Lower leg skin (tissue), 4 donors: ENCODE data around the gene C3orf85. TPM values are rescaled to one million over a fixed set of nuclear protein-coding genes. Genes with fewer than 3 reads are reported as not detected.

ENCODE experiments used
- DNase-seq, 2 donors: peaks; one replicate each; pipeline ENCODE4 v3.0.0-alpha.2; 2019; ENCODE audit warnings: low spot score in 2 of 2
- H3K4me3 ChIP-seq: fragments of 200-600 bp; sonication (generic); 2 replicates; pipeline ENCODE4 v1.5.1; 2017; ENCODE audit warnings: mild to moderate bottlenecking, low read depth; ENCODE audit not compliant: poor library complexity, severe bottlenecking
- CTCF ChIP-seq, 3 donors: fragments of 450-650 bp; IDR thresholded peaks; one replicate each; pipeline ENCODE4 v1.5.1; 2016; ENCODE audit warnings: antibody characterized with exemption in 3 of 3, mild to moderate bottlenecking in 3 of 3, moderate library complexity in 2 of 3
- POLR2A ChIP-seq, 2 donors: fragments of 450-650 bp; IDR thresholded peaks; one replicate each; pipeline ENCODE4 v1.6.1; 2016 to 2017; ENCODE audit warnings: antibody characterized with exemption in 2 of 2, mild to moderate bottlenecking in 1 of 2, moderate library complexity in 1 of 2
- WGBS, 2 donors: methylation state at CpG; one replicate each; pipeline ENCODE4 v1.1.5; 2018; 5-methylcytosine and 5-hydroxymethylcytosine counted together
- intact Hi-C: fragments of 100-400 bp; cut with DNase I; formaldehyde crosslinking; loops from one replicate; pipeline ENCODE4 v1.15.0; 2023; ENCODE audit warnings: low total_unique reads
- total RNA-seq, 4 donors: library from RNA; depleted of rRNA; stranded (reverse); fragments of >200 nt; gene quantifications; one replicate each; pipeline ENCODE4 v1.1.0, GENCODE V29; 2016

Gene C3orf85
- total RNA-seq, 4 donors from 2014 or later: not detected

GRCh38 chr3:109117939-109118338, 18.6 kb upstream of the C3orf85 start, which contains the start of gene MORC1:
Gene MORC1 (minus strand): TSS chr3:109118134. CDS start chr3:109118059, 75 bp downstream.
- WGBS, 2 donors: 94 to 95% methylated on average over 38 of the region's 38 CpGs
- no peak for DNase-seq
- TF ChIP-seq POLR2A (IDR thresholded peaks at IDR 0.05): no peak
- TF ChIP-seq CTCF (IDR thresholded peaks at IDR 0.05): no peak
- intact Hi-C loops: no loop called here
- H3K4me3 ChIP-seq: no peak within 1 kb of the TSS

GRCh38 chr3:109118584-109118983, 17.9 kb upstream of the C3orf85 start:
- TF ChIP-seq POLR2A (IDR thresholded peaks at IDR 0.05): no peak
- TF ChIP-seq CTCF (IDR thresholded peaks at IDR 0.05): no peak
- 87 to 90% methylated on average over 7 of the region's 7 CpGs for WGBS, 2 donors
- intact Hi-C loops: no loop called here
- no peak for DNase-seq
- no peak overlapping the region for H3K4me3 ChIP-seq

GRCh38 chr3:109122690-109123089, 13.8 kb upstream of the C3orf85 start:
- no peak for DNase-seq
- intact Hi-C loops: no loop called here
- TF ChIP-seq POLR2A (IDR thresholded peaks at IDR 0.05): no peak

GRCh38 chr3:109125902-109126301, 10.6 kb upstream of the C3orf85 start:
- intact Hi-C loops: no loop called here
- DNase-seq: no peak
- no peak overlapping the region for H3K4me3 ChIP-seq
- no peak for TF ChIP-seq CTCF (IDR thresholded peaks at IDR 0.05)
- no peak for TF ChIP-seq POLR2A (IDR thresholded peaks at IDR 0.05)

More at GRCh38 chr3:109122690-109123089, 13.8 kb upstream of the C3orf85 start:
- H3K4me3 ChIP-seq: no peak overlapping the region

GRCh38 chr3:109127553-109127952, 9.0 kb upstream of the C3orf85 start:
- 84 to 91% methylated on average over 2 of the region's 2 CpGs for WGBS, 2 donors

GRCh38 chr3:109131276-109131675, 5.2 kb upstream of the C3orf85 start:
- TF ChIP-seq CTCF (IDR thresholded peaks at IDR 0.05) (no peak), POLR2A (IDR thresholded peaks at IDR 0.05) (no peak)
- no peak for DNase-seq
- no peak overlapping the region for H3K4me3 ChIP-seq
- 43 to 50% methylated on average over 4 of the region's 4 CpGs for WGBS, 2 donors
- intact Hi-C loops: no loop called here

More at GRCh38 chr3:109127553-109127952, 9.0 kb upstream of the C3orf85 start:
- DNase-seq: no peak
- no peak overlapping the region for H3K4me3 ChIP-seq
- intact Hi-C loops: no loop called here
- TF ChIP-seq POLR2A (IDR thresholded peaks at IDR 0.05) (no peak), CTCF (IDR thresholded peaks at IDR 0.05) (no peak)
